ENCODE data around the gene SYNE1.
"Not testable (repeated sequence)": the region's sequence is repeated elsewhere in the genome, so short reads cannot be mapped to it uniquely, and the experiment has no call there.

Gene SYNE1

GRCh38 chr6:152334555-152334954 is 302.6 kb downstream of the SYNE1 start:
- H3K36me3 Mint-ChIP-seq: peaks cover 5% of the 10 kb centered on the region
- H3K9me3 Mint-ChIP-seq: no peaks in the 10 kb centered on the region
- H3K27ac Mint-ChIP-seq: no peak overlapping the region
- ATAC-seq (no peak), DNase-seq (ENCODE audit: low spot score in 2 of 2) (no peak)
- H3K4me3 Mint-ChIP-seq: no peak overlapping the region
- H3K4me1 Mint-ChIP-seq: peaks cover 8% of the 10 kb centered on the region

- Mint-ChIP-seq H3K9me3 (no peaks in the 10 kb centered on the region), H3K4me3 (no peak overlapping the region), H3K4me1 (no peaks in the 10 kb centered on the region), H3K36me3 (no peaks in the 10 kb centered on the region), H3K27ac (no peak overlapping the region)
- DNase-seq (ENCODE audit: low spot score in 2 of 2) (no peak), ATAC-seq (no peak)
Observed at GRCh38 chr6:152330961-152331360, 306.2 kb downstream of the SYNE1 start.

- Mint-ChIP-seq H3K27ac (no peak overlapping the region), H3K36me3 (no peaks in the 10 kb centered on the region), H3K9me3 (no peaks in the 10 kb centered on the region), H3K4me1 (no peaks in the 10 kb centered on the region), H3K4me3 (no peak overlapping the region)
- DNase-seq (ENCODE audit: low spot score in 2 of 2): peak in 1 of 2 donors; percentile 40
- ATAC-seq: no peak
Observed at GRCh38 chr6:152329638-152330448, 307.3 kb downstream of the SYNE1 start.

DNA sequence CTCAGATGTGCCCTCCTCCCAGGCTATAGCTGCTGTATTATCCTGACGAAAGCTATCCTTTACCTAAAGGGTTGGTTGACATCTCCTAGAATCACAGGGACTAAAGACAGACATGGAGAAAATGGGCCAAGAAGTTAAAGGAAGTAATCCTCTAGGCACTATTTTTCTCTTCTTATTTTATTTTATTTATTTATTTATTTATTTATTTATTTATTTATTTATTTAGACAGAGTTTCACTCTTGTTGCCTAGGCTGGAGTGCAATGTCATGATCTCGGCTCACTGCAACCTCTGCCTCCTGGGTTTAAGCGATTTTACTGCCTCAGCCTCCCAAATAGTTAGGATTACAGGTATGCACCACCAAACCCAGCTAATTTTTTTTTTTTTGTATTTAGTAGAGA is 309.0 kb downstream of the SYNE1 start:
- H3K27ac Mint-ChIP-seq; ATAC-seq; H3K9me3 Mint-ChIP-seq; DNase-seq (ENCODE audit: low spot score in 2 of 2); H3K36me3 Mint-ChIP-seq; H3K4me1 Mint-ChIP-seq; H3K4me3 Mint-ChIP-seq: not testable (repeated sequence)

DNA sequence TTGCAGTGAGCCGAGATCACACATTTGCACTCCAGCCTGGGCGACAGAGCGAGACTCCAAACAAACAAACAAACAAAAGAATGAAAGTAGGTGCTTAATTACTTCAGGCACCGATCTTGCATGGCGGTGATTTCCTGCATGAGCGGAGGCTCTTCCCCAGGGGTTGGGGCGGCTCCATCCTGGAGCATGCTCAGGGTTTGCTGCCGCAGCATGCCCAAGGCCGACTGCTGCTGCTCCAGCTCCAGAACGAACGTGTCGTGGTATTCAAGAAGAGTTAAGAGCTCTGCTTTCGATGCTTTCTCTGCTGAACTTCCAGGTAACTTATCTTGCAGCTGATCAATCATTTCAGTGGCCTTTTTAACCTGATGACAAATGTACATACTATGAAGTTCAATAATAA is 313.8 kb downstream of the SYNE1 start:
- Mint-ChIP-seq H3K36me3 (no peaks in the 10 kb centered on the region), H3K27ac (no peak overlapping the region), H3K9me3 (no peaks in the 10 kb centered on the region), H3K4me3 (no peak overlapping the region), H3K4me1 (no peaks in the 10 kb centered on the region)
- DNase-seq (ENCODE audit: low spot score in 2 of 2): no peak
- no peak for ATAC-seq

DNA sequence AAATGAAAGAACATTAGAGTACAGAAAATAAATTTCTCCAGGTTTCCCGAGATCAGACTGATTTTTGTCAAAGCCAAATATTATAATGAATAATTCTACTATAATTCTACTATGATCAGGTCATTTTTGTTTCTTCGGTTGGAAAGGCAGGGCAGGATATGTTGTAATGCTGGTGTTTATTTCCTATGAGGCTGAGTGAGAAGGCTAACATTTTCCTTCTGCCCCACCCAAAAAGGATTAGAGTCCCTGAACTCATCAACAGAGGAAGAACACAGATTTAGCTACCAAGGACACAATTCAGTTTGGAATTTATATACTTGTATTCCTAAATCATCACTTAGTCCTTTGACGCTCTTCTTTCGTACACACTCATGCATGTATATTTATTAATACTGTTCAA is 318.9 kb downstream of the SYNE1 start:
- Mint-ChIP-seq H3K4me1 (peaks cover 9% of the 10 kb centered on the region), H3K4me3 (no peak overlapping the region), H3K9me3 (no peaks in the 10 kb centered on the region), H3K36me3 (peaks cover 4% of the 10 kb centered on the region), H3K27ac (no peak overlapping the region)
- ATAC-seq (no peak), DNase-seq (ENCODE audit: low spot score in 2 of 2) (no peak)

GRCh38 chr6:152316024-152316423 is 321.1 kb downstream of the SYNE1 start:
- ATAC-seq (no peak), DNase-seq (ENCODE audit: low spot score in 2 of 2) (no peak)
- Mint-ChIP-seq H3K27ac (no peak overlapping the region), H3K9me3 (no peaks in the 10 kb centered on the region), H3K4me1 (peaks cover 9% of the 10 kb centered on the region), H3K4me3 (no peak overlapping the region), H3K36me3 (peaks cover 4% of the 10 kb centered on the region)

- Mint-ChIP-seq H3K27ac (peak overlapping the region; percentile 74), H3K4me1 (peaks cover 13% of the 10 kb centered on the region), H3K36me3 (peaks cover 4% of the 10 kb centered on the region), H3K4me3 (no peak overlapping the region), H3K9me3 (no peaks in the 10 kb centered on the region)
- ATAC-seq (no peak), DNase-seq (ENCODE audit: low spot score in 2 of 2) (no peak)
Observed at GRCh38 chr6:152314483-152314832, 322.7 kb downstream of the SYNE1 start.

GRCh38 chr6:152313542-152314482 is 323.4 kb downstream of the SYNE1 start:
- ATAC-seq (no peak), DNase-seq (ENCODE audit: low spot score in 2 of 2) (no peak)
- H3K27ac Mint-ChIP-seq: peak overlapping the region; percentile 74
- peaks cover 4% of the 10 kb centered on the region for H3K36me3 Mint-ChIP-seq
- no peak overlapping the region for H3K4me3 Mint-ChIP-seq
- H3K4me1 Mint-ChIP-seq: peaks cover 20% of the 10 kb centered on the region
- no peaks in the 10 kb centered on the region for H3K9me3 Mint-ChIP-seq

- Mint-ChIP-seq H3K9me3 (no peaks in the 10 kb centered on the region), H3K27ac (no peak overlapping the region), H3K4me3 (no peak overlapping the region), H3K36me3 (no peaks in the 10 kb centered on the region), H3K4me1 (peaks cover 25% of the 10 kb centered on the region)
- DNase-seq (ENCODE audit: low spot score in 2 of 2): no peak
- no peak for ATAC-seq
Observed at GRCh38 chr6:152312434-152312833, 324.7 kb downstream of the SYNE1 start.

- no peak overlapping the region for H3K4me3 Mint-ChIP-seq
- no peak overlapping the region for H3K27ac Mint-ChIP-seq
- no peaks in the 10 kb centered on the region for H3K9me3 Mint-ChIP-seq
- peaks cover 25% of the 10 kb centered on the region for H3K4me1 Mint-ChIP-seq
- no peak for DNase-seq (ENCODE audit: low spot score in 2 of 2)
- no peaks in the 10 kb centered on the region for H3K36me3 Mint-ChIP-seq
- no peak for ATAC-seq
Observed at GRCh38 chr6:152310371-152310954, 326.7 kb downstream of the SYNE1 start.

- ATAC-seq (peak; percentile 100), DNase-seq (ENCODE audit: low spot score in 2 of 2) (peak; percentile 49 to 71)
- no peak overlapping the region for H3K27ac Mint-ChIP-seq
Observed at GRCh38 chr6:152309648-152310047, 327.5 kb downstream of the SYNE1 start.

GRCh38 chr6:152309006-152309405 is 328.2 kb downstream of the SYNE1 start:
- Mint-ChIP-seq H3K4me3 (no peak overlapping the region), H3K36me3 (no peaks in the 10 kb centered on the region), H3K9me3 (no peaks in the 10 kb centered on the region), H3K4me1 (peaks cover 21% of the 10 kb centered on the region), H3K27ac (no peak overlapping the region)
- ATAC-seq: no peak
- DNase-seq (ENCODE audit: low spot score in 2 of 2): no peak

More at GRCh38 chr6:152309648-152310047, 327.5 kb downstream of the SYNE1 start:
- Mint-ChIP-seq H3K9me3 (no peaks in the 10 kb centered on the region), H3K36me3 (no peaks in the 10 kb centered on the region), H3K4me3 (no peak overlapping the region), H3K4me1 (peaks cover 25% of the 10 kb centered on the region)

DNA sequence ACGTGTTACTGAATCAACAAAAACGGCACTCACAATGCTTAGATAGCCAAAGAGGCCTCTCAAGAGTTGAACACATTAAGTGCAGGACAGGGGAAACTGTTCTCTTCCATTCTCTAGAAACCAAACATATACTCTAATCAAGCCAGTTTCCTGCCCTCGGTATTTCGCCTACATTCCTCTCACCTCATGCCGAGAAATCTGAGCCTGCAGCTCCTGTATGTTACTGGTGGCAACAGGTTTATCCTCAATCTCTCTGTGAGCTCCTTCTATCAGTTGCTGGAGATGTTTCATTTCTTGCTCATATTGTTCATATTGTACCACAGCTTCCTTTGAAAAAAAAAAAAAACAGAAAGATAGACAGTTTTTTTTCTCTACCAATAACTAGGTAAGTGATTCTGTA is 328.9 kb downstream of the SYNE1 start:
- DNase-seq (ENCODE audit: low spot score in 2 of 2): no peak
- peak overlapping the region; percentile 48 for H3K27ac Mint-ChIP-seq
- no peak for ATAC-seq
- no peaks in the 10 kb centered on the region for H3K9me3 Mint-ChIP-seq
- no peak overlapping the region for H3K4me3 Mint-ChIP-seq
- H3K4me1 Mint-ChIP-seq: peaks cover 16% of the 10 kb centered on the region
- no peaks in the 10 kb centered on the region for H3K36me3 Mint-ChIP-seq

DNA sequence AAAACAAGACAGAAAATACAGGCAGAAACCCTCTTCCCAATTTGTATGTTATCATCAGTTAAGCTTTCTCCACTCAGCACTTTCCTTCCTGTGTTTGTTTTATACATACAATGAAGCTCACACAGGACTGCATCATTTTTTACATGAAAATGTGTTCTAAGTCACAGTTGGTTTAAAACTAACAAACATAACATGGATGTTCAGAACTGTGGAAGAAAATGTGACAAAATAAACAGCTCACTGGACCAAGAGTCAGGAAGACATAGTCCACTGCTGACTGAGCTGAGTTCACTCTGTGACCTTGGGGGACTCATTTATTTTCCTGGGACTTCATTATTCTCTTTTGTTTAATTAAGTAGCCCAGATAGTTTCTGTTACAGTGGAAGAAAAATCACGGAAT is 331.5 kb downstream of the SYNE1 start:
- Mint-ChIP-seq H3K36me3 (peaks cover 10% of the 10 kb centered on the region), H3K9me3 (no peaks in the 10 kb centered on the region), H3K4me1 (peaks cover 24% of the 10 kb centered on the region), H3K27ac (no peak overlapping the region), H3K4me3 (no peak overlapping the region)
- ATAC-seq: no peak
- no peak for DNase-seq (ENCODE audit: low spot score in 2 of 2)

Measured in stimulated activated effector memory CD8-positive, alpha-beta T cell treated with anti-CD3 and anti-CD28 coated beads, Interleukin-12 subunit alpha, Interleukin-12 subunit beta, amount 100 ng/mL, for 72 hours (primary cell).